GM18951 (cell line): ENCODE measurements around the gene OPCML.

ENCODE experiments used
- POLR2A ChIP-seq: IDR thresholded peaks from 4 replicates; pipeline ENCODE4 v1.6.1; 2011; ENCODE audit warnings: mild to moderate bottlenecking; ENCODE audit not compliant: insufficient read length, insufficient read depth; ENCODE audit errors: extremely low read depth
- in situ Hi-C: fragments of 300-500 bp; cut with MboI; formaldehyde crosslinking; loops from one replicate; pipeline ENCODE4 v1.12.0; 2022; ENCODE audit warnings: low sequenced_read_pairs, mixed read lengths, inconsistent platforms; ENCODE audit not compliant: unreplicated experiment

Gene OPCML

DNA sequence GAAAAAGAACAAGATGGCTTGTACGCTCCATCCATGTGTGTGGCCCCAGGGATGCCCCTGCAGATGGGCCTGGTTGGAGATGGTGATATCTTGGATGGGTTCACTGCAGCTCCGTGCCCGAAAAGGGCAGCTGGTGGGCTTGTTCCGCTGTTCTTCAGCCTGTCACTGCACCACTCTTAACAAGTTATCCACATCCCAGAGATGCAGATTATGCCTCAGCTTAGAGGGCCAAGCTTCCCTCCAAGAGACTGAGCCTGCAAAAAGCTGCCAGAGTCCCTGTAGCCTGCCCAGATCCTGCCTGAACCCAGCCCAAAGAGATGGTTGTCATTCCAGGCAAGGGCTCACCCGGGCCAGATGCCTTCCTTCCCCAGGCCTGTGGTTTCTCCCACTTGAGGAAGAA is 308.0 kb downstream of the OPCML start:
- no peak for TF ChIP-seq POLR2A
- in situ Hi-C loops, result no loop called here

DNA sequence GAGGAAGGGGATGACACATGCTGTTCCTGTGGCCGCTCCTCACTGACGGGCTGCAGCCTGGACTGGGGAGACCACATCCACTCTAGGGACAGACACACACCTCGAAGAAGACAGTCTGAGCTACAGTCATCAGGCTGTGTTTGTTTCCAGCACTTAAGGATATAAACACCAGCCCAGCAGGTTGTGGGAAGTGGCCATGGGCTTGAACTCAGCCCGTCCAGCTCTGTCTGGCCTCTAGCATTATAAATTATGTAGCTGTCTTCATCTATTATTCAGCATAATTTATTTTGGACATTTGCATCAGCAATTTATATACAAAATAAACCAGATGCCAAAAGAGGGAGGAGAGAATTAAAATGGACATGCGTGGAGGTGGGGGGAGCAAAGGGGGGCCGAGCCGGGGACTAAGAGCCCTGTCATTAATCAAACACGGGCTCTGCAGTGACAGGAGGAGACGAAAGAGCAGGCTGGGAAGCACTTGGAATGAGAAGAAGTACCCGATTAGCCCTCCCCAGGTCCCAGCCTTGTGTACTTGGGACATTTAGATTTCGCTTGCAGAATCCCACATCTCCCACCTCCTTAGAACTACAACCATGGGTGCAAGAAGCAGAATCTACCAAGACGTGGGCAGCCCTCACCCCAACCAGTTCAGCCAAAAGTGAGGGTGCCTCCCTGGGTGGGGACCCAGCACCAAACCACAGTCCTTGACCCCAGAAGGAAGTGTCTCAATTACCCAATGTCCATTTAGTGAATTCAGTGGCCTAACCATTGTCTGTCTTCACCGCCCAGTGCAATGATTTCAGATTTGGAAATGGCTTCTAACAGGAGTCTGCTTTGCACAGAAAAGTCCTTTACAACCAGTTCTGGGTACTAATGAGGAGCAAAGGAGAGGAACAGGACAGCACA is 309.6 kb downstream of the OPCML start:
- in situ Hi-C loops, result no loop called here
- no peak for TF ChIP-seq POLR2A

GRCh38 chr11:133219543-133219942 is 312.8 kb downstream of the OPCML start:
- no peak for TF ChIP-seq POLR2A
- in situ Hi-C loops, result no loop called here

GRCh38 chr11:133216813-133217212 is 315.5 kb downstream of the OPCML start:
- in situ Hi-C loops, result no loop called here
- TF ChIP-seq POLR2A, result no peak

DNA sequence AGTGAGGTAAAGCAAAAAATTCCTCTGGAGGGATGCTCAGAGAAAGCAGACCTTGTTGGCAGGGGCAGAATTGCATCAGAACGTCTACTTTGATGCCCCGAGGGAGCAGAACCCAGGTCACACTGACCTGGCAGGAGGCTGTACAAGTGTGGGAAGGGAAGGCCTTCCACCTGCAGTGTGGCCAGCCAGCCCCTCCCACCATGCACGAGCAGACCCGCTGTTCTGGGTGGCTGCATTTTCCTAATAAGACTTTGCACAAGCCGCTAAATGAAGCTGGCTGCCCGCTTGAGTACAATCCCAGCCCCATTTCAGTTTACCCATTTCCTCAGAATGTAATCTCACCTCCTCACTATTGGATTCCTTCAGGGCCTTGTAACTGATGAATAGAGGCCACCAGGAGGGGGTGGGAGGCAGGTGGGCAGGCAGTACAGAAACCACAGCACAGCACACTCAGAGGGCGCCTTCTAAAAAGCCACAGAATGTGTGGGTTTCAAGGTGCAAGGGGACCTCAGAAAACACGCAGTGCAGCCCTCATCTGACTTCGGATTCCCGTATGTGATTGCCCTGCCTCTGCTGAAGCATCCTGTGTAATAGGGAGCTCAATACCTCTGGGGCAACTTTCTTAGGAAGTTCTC is 316.6 kb downstream of the OPCML start:
- in situ Hi-C loops, result no loop called here

GRCh38 chr11:133214646-133215045 is 317.7 kb downstream of the OPCML start:
- in situ Hi-C loops, result no loop called here
- no peak for TF ChIP-seq POLR2A

More for the DNA sequence above, 316.6 kb downstream of the OPCML start:
- no peak for TF ChIP-seq POLR2A

- in situ Hi-C loops, result no loop called here
- TF ChIP-seq POLR2A, result no peak
Observed at GRCh38 chr11:133212201-133212600, 320.1 kb downstream of the OPCML start.

- in situ Hi-C loops, result no loop called here
- no peak for TF ChIP-seq POLR2A
Observed at GRCh38 chr11:133207995-133208394, 324.3 kb downstream of the OPCML start.

- TF ChIP-seq POLR2A, result no peak
- in situ Hi-C loops, result no loop called here
Observed at GRCh38 chr11:133206313-133207005, 325.8 kb downstream of the OPCML start.

DNA sequence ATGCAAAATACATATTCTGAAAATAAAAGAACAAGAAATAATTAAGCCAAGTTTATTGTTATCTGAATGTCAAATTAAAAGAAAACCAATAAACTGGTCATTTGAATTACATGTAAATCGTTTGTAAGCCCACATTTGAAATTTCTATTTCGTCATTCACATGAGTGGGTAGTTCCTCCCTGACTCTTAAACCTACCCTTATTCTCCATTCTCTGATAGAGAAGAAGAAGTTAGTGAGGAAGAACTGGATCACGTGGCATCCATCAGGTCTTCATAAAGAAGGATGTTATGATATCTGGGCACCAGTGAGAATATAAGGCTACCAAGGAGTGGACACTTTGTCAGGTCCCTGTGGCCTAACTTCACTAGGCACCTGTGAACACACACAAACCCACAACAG is 328.1 kb downstream of the OPCML start:
- in situ Hi-C loops, result no loop called here

DNA sequence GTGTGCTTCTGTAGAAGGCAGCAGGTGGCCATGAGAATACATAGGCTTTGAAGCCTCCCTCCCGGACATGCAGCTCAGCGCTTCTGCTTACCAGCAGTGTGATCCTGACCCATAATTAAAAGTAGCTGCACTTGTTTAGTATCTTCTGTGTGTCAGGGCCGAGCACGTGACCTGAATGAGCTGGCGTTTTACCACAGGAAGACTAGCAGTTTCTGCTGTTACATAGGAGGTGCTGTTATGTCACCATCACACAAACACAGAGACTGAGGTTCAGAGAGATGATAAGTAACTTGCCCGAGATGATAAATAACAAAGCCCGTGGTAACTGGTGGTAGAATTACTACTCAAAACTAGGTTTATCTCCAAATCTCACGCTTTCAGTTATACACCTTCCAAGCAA is 329.5 kb downstream of the OPCML start:
- in situ Hi-C loops, result no loop called here
- TF ChIP-seq POLR2A, result no peak

More for the DNA sequence above, 328.1 kb downstream of the OPCML start:
- no peak for TF ChIP-seq POLR2A

GRCh38 chr11:133198438-133198837 is 333.9 kb downstream of the OPCML start:
- in situ Hi-C loops, result no loop called here
- no peak for TF ChIP-seq POLR2A

- TF ChIP-seq POLR2A, result no peak
- in situ Hi-C loops, result no loop called here
Observed at GRCh38 chr11:133197425-133197824, 334.9 kb downstream of the OPCML start.

GRCh38 chr11:133191931-133192330 is 340.4 kb downstream of the OPCML start:
- TF ChIP-seq POLR2A, result no peak
- in situ Hi-C loops, result no loop called here

GRCh38 chr11:133181667-133182066 is 350.6 kb downstream of the OPCML start:
- no peak for TF ChIP-seq POLR2A
- in situ Hi-C loops, result no loop called here
